ENCODE results near the gene TTC7B. TPM values are rescaled to one million over a fixed set of nuclear protein-coding genes. Genes with fewer than 3 reads are reported as not detected.
A peak's percentile ranks its signal among the peaks of the same experiment; 100 is the strongest.

The TTC7B gene
- total RNA-seq, 4 donors from 2014 or later = 8.4 to 11.2 (median 9.2) TPM

DNA sequence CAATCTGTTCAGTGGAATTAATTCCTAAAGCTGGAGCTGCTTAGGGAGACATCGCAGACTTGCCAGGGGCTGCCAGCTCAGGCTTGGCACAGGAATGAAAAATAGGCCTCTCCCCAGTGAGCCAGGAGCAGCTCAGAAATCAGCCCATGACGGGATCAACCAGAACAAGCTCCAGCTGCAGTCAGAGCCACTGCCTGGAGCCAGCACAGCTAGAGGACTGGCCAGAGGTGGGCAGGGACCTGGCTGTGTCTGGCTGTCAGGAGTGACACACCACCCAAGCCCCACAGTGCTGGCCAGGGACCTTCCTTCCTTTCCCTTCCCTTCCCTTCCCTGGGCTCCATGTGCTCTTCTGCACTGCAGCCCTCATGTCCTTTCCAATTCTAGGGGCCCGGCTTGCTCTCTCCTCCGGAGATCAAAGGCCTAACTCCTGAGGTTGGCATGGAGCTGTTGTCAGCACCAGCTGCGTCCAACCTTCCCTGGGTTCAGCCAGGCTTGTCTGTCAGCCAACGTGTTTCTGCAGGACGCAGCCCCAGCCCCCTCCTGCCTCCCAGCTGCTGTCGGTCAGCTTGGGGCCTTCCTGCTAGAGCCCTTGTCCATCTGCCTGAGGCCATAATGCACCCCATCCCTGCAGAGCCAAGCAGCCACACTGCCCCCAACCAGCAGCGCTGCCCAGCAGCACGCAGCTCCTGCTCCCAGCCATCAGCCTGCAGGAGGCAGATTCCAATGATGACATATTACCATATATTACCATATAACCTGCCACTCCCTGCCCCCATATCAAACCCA lies 270.1 kb downstream of the TTC7B start:
- no peaks in the 10 kb centered on the region for H3K36me3 ChIP-seq
- H3K27me3 ChIP-seq = no peaks in the 10 kb centered on the region
- in situ Hi-C loops (cut with MboI; ENCODE audit: low pct_ligation_motif_present in 1 of 4, low pct_unique_long_range_greater_than_20kb in 1 of 4, low sequenced_read_pairs in 3 of 4) = no loop called here
- DNase-seq = no peak
- TF ChIP-seq POLR2A (IDR thresholded peaks at IDR 0.05) (no peak), EP300 (IDR thresholded peaks at IDR 0.05; ENCODE audit: low read depth) (no peak), POLR2AphosphoS5 (IDR thresholded peaks at IDR 0.05) (peak in 1 of 3 donors; percentile 9), CTCF (IDR thresholded peaks at IDR 0.05) (no peak)
- intact Hi-C loops (cut with DNase I; ENCODE audit: low total_unique reads) = no loop called here
- 68% methylated on average over 10 of the region's 10 CpGs; no CpG with 5 or more reads in 1 of the 2 donors for WGBS, 2 donors (ENCODE audit: low coverage in 1 of 2)
- H3K9me3 ChIP-seq = no peaks in the 10 kb centered on the region
- no peak overlapping the region for H3K4me3 ChIP-seq
- H3K27ac ChIP-seq = peak overlapping the region; percentile 22 to 75 (median 62)
- H3K4me1 ChIP-seq = peaks cover 0 to 3% (median 1%) of the 10 kb centered on the region in 4 donors

GRCh38 chr14:90545382-90545781 lies 270.8 kb downstream of the TTC7B start:
- intact Hi-C loops (cut with DNase I; ENCODE audit: low total_unique reads) = no loop called here
- Histone ChIP-seq H3K27ac (peak overlapping the region; percentile 20 to 75 (median 62)), H3K36me3 (no peaks in the 10 kb centered on the region), H3K4me3 (no peak overlapping the region), H3K27me3 (no peaks in the 10 kb centered on the region), H3K9me3 (no peaks in the 10 kb centered on the region), H3K4me1 (peaks cover 0 to 3% (median 0%) of the 10 kb centered on the region in 4 donors)
- no peak for DNase-seq
- 75% methylated on average over 3 of the region's 3 CpGs; no CpG with 5 or more reads in 1 of the 2 donors for WGBS, 2 donors (ENCODE audit: low coverage in 1 of 2)
- TF ChIP-seq CTCF (IDR thresholded peaks at IDR 0.05) = no peak
- no peak for TF ChIP-seq POLR2A (IDR thresholded peaks at IDR 0.05)
- TF ChIP-seq POLR2AphosphoS5 (IDR thresholded peaks at IDR 0.05) = no peak
- TF ChIP-seq EP300 (IDR thresholded peaks at IDR 0.05; ENCODE audit: low read depth) = no peak
- in situ Hi-C loops (cut with MboI; ENCODE audit: low pct_ligation_motif_present in 1 of 4, low pct_unique_long_range_greater_than_20kb in 1 of 4, low sequenced_read_pairs in 3 of 4) = no loop called here

GRCh38 chr14:90544971-90545370 lies 271.3 kb downstream of the TTC7B start:
- H3K9me3 ChIP-seq = no peaks in the 10 kb centered on the region
- in situ Hi-C loops (cut with MboI; ENCODE audit: low pct_ligation_motif_present in 1 of 4, low pct_unique_long_range_greater_than_20kb in 1 of 4, low sequenced_read_pairs in 3 of 4) = no loop called here
- H3K27me3 ChIP-seq = no peaks in the 10 kb centered on the region
- no peak overlapping the region for H3K4me3 ChIP-seq
- H3K36me3 ChIP-seq = no peaks in the 10 kb centered on the region
- peak overlapping the region; percentile 20 to 75 (median 62) for H3K27ac ChIP-seq
- TF ChIP-seq POLR2AphosphoS5 (IDR thresholded peaks at IDR 0.05) = no peak
- TF ChIP-seq CTCF (IDR thresholded peaks at IDR 0.05) = no peak
- no peak for TF ChIP-seq POLR2A (IDR thresholded peaks at IDR 0.05)
- no peak for TF ChIP-seq EP300 (IDR thresholded peaks at IDR 0.05; ENCODE audit: low read depth)
- no peak for DNase-seq
- H3K4me1 ChIP-seq = peaks cover 0 to 3% (median 0%) of the 10 kb centered on the region in 4 donors
- intact Hi-C loops (cut with DNase I; ENCODE audit: low total_unique reads) = no loop called here
- 79 to 80% methylated on average over 1 to 8 of the region's 8 CpGs for WGBS, 2 donors (ENCODE audit: low coverage in 1 of 2)

GRCh38 chr14:90544566-90544965 lies 271.7 kb downstream of the TTC7B start:
- TF ChIP-seq CTCF (IDR thresholded peaks at IDR 0.05) = no peak
- TF ChIP-seq EP300 (IDR thresholded peaks at IDR 0.05; ENCODE audit: low read depth) = no peak
- no peak for TF ChIP-seq POLR2AphosphoS5 (IDR thresholded peaks at IDR 0.05)
- TF ChIP-seq POLR2A (IDR thresholded peaks at IDR 0.05) = no peak
- Histone ChIP-seq H3K4me1 (peaks cover 0 to 3% (median 0%) of the 10 kb centered on the region in 4 donors), H3K36me3 (no peaks in the 10 kb centered on the region), H3K9me3 (no peaks in the 10 kb centered on the region), H3K4me3 (no peak overlapping the region), H3K27me3 (no peaks in the 10 kb centered on the region), H3K27ac (peak overlapping the region in 3 of 4 donors; percentile 61 to 75 (median 62))
- WGBS, 2 donors (ENCODE audit: low coverage in 1 of 2) = 91 to 100% methylated on average over 1 to 9 of the region's 9 CpGs
- intact Hi-C loops (cut with DNase I; ENCODE audit: low total_unique reads) = no loop called here
- DNase-seq = no peak
- in situ Hi-C loops (cut with MboI; ENCODE audit: low pct_ligation_motif_present in 1 of 4, low pct_unique_long_range_greater_than_20kb in 1 of 4, low sequenced_read_pairs in 3 of 4) = no loop called here
